GM19372 (cell line): ENCODE measurements around the gene YOD1.
"Not testable (repeated sequence)": the region's sequence is repeated elsewhere in the genome, so short reads cannot be mapped to it uniquely, and the experiment has no call there.

Source experiments
- ATAC-seq: cut with Tn5 transposase; IDR thresholded peaks from one replicate; pipeline ENCODE4 v1.9.1; 2021; ENCODE audit warnings: mild to moderate bottlenecking, low read depth, moderate library complexity; ENCODE audit not compliant: unreplicated experiment

The YOD1 gene

GRCh38 chr1:207050480-207051190, 373 bp downstream of the YOD1 start:
- ATAC-seq: peak; percentile 53

- ATAC-seq: peak; percentile 30
Observed at GRCh38 chr1:207049974-207050391, 1.0 kb downstream of the YOD1 start.

GRCh38 chr1:207049514-207049913, 1.5 kb downstream of the YOD1 start:
- ATAC-seq: no peak

GRCh38 chr1:207049054-207049453, 2.0 kb downstream of the YOD1 start:
- no peak for ATAC-seq

- no peak for ATAC-seq
Observed at GRCh38 chr1:207048041-207048440, 3.0 kb downstream of the YOD1 start.

GRCh38 chr1:207047505-207047904, 3.5 kb downstream of the YOD1 start:
- no peak for ATAC-seq

GRCh38 chr1:207045453-207045852, 5.6 kb downstream of the YOD1 start:
- ATAC-seq: no peak

- ATAC-seq: not testable (repeated sequence)
Observed at GRCh38 chr1:207041397-207041796, 9.6 kb downstream of the YOD1 start.

- no peak for ATAC-seq
Observed at GRCh38 chr1:207040181-207040533, 10.9 kb downstream of the YOD1 start.

GRCh38 chr1:207039380-207040180, 11.4 kb downstream of the YOD1 start:
- ATAC-seq: no peak

GRCh38 chr1:207036865-207037264, 14.1 kb downstream of the YOD1 start:
- no peak for ATAC-seq

GRCh38 chr1:207035877-207036551, 15.0 kb downstream of the YOD1 start:
- ATAC-seq: no peak

- ATAC-seq: no peak
Observed at GRCh38 chr1:207034998-207035397, 16.0 kb downstream of the YOD1 start.

- no peak for ATAC-seq
Observed at GRCh38 chr1:207034208-207034607, 16.8 kb downstream of the YOD1 start.

GRCh38 chr1:207033302-207033701, 17.7 kb downstream of the YOD1 start:
- no peak for ATAC-seq

GRCh38 chr1:207032528-207033017, 18.4 kb downstream of the YOD1 start, which contains the start of gene C1orf116:
TSS of gene C1orf116 (minus strand) at chr1:207032756. CDS start at chr1:207027598, 5,158 bp downstream.
- no peak for ATAC-seq

- no peak for ATAC-seq
Observed at GRCh38 chr1:207031632-207032264, 19.3 kb downstream of the YOD1 start.

- no peak for ATAC-seq
Observed at GRCh38 chr1:207031016-207031415, 20.0 kb downstream of the YOD1 start.

GRCh38 chr1:207030522-207031009, 20.4 kb downstream of the YOD1 start:
- ATAC-seq: no peak

GRCh38 chr1:207029701-207030521, 21.1 kb downstream of the YOD1 start:
- ATAC-seq: no peak
